GM19438 (cell line): ENCODE results near the gene SEC14L5.

Experiments
- ATAC-seq: cut with Tn5 transposase; IDR thresholded peaks from one replicate; pipeline ENCODE4 v1.9.1; 2021; ENCODE audit warnings: low read depth; ENCODE audit not compliant: unreplicated experiment

Gene SEC14L5

DNA sequence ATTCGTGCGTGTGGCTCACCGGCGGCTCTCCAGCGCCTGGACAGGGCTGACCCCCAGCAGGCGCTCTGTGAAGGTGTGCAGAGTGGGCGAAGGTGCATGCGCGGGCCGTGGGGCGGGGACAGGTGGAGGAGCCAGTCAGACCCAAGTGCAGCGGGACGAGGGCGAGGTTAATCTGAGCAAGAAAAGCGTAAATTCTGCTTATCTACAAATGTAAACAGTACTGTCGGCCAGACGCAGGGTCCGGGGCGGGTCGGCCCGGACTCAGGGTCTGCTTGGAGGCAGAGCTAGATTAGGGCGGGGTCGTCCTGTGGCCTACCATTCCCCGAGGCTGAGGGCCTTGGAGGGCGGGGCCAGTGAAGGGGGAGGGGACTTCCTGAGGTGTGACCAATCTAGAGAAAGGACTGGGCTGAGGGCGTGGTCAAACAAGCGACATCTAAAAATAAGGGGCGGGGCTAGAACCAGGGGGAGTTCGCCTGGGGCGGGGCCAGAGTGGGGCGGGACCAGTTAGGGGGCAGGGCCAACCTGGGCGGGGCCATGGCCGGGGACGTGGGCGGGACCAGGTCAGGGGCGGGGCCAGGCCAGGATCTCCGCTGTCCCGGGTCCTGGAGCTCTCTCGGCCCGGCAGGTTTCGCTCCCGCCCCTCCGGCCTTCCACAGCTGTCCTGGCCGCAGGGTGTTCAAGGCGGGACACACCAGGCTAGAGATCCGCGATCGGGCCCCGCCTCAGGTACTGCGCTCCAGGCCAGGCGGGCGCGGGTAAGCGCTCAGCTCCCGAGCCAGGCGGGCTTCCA lies at the start of gene SEC14L5:
TSS of gene SEC14L5 (plus strand) at position 611 of the 790 bp plus-strand sequence. CDS start 994 bp downstream, outside the sequence.
- peak; percentile 63 for ATAC-seq

DNA sequence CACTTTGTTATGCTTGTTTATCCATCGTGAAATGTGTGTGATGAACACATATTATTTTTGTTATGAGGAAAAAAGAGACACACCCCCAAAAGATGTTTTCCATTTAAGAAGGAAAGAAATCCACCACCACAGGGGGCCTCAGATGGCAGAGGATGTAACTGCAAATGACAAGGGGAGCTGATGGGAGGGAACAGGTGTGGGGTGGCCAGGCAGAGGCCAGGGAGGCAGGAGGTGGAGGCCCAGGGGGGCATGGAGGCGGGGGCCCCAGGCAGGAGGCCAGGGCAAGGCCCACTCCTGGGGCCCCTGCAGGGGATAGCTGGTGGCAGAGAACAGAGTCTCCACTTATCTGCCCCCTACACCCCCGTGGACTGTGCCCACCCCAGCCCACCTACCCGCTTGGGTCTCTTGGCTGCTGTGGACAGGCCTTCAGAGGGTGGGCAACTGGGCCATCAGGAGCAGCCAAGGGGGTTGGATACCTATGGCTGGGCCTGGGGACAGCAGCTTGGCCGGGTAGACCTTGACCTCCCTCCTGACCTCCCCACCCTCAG lies 49.2 kb upstream of the SEC14L5 start:
- ATAC-seq = no peak

DNA sequence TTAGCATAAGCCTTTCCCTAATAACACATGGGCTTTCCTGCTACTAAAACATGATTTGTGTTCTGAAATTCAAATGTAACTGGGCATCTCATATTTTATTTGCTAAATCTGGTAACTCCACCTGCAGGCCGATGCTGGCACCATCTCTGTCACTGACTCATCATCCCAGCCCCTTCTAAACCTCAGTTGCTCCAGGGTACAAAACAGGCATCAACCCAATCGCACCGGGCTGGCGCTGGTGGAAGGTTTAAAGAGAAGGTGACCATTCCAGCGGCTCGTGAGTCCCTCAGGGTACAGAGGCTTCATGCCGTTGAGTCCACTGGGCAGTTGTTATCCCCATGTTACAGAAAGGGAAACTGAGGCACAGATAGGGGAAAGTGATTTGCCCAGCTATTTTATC lies 48.3 kb upstream of the SEC14L5 start:
- no peak for ATAC-seq

DNA sequence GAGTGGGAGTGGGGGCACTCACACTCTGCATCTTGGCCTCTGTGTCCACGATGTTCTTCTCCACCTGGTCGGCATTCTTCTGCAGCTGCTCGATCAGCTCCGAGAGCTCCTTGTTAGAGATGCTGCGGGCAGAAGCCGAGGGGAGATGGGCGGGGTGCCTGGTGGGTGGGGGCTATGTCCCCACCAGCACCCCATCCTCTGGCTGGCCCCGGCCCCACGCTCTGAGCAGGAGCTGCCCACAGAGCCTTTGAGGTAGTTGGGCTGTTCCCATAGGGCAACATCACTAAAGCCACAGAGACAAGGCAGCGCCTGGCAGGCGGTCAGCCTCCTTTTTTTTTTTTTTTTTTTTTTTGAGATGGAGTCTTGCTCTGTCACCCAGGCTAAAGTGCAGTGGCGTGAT lies 47.3 kb upstream of the SEC14L5 start:
- no peak for ATAC-seq

DNA sequence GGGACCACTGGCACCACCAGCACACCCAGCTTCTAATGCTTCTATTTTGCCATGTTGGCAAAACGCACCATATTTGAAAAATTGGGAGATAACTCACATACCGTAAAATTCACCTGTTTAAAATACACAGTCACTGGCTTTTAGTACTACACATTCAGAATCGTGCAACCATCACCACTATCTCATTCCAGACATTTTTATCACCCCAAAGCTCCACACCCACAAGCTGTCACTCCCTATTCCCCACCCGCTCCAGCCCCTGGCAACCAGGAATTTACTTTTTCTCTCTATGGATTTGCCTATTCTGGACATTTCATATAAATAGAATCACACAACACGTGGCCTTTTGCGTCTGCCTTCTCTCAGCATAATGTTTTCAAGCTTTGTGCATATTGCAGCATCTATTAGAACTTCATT lies 46.2 kb upstream of the SEC14L5 start:
- ATAC-seq = no peak

DNA sequence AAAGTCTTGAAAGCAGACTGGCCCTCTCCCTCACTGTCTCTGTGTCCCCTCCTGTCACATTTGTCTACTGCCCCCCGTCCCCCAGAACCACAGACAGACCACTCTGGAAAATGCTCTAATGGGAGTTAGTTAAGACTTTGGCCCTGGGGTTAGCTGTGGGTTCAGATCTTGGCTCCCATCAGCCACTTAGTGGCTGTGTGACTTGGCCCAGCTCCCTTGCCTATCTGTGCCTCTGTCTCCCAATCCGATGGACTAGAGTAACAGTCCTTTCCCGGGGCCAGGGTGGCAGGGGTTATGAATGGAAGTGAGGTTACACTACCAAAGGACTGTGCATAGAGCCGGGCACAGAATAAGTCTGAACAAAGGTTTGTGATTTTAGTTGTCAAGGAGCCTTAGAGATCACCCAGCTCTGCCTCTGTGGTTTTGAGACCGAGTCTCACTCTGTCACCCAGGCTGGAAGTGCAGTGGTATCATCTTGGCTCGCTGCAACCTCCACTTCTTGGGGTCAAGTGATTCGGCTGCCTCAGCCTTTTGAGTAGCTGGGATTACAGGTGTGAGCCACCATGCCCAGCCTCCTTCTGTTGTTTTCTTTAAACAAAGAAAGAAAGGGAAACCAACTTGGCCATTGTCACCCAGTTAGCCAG lies 44.9 kb upstream of the SEC14L5 start:
- ATAC-seq = no peak

DNA sequence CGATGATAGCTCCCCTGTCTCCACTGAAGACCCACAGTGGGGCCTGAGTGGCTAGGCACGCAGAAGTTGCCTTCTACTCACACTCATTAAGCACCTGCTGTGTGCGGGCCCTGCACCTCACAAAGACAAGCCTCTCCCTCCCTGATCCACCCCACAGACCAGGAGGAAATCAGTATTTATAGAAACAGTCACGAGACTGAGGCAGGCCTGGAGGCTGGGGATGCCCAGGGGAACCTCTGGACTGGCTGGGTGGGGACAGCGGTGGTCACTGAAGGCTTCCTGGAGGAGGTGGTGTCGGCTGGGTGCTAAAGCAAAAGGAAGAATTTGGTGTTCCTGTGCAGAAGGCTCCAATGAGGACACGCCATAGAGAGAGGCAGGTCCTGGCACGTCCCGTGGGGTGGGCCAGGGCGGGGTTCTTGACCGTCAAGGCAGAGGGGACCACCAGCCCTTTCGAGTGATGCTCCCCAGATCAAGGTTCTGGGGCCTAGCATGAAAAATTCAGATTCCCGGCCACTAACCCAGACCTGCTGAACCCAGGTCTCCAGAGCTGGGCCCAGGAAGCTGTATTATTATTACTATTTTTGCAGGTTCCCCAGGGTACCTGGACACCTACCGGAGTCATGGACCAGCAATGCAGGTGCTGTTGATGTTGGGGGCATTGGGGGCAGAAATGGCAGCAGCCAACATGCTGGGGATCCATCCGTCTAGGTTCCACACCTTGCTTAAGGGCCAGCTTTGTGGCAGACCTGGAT lies 44.2 kb upstream of the SEC14L5 start:
- no peak for ATAC-seq

DNA sequence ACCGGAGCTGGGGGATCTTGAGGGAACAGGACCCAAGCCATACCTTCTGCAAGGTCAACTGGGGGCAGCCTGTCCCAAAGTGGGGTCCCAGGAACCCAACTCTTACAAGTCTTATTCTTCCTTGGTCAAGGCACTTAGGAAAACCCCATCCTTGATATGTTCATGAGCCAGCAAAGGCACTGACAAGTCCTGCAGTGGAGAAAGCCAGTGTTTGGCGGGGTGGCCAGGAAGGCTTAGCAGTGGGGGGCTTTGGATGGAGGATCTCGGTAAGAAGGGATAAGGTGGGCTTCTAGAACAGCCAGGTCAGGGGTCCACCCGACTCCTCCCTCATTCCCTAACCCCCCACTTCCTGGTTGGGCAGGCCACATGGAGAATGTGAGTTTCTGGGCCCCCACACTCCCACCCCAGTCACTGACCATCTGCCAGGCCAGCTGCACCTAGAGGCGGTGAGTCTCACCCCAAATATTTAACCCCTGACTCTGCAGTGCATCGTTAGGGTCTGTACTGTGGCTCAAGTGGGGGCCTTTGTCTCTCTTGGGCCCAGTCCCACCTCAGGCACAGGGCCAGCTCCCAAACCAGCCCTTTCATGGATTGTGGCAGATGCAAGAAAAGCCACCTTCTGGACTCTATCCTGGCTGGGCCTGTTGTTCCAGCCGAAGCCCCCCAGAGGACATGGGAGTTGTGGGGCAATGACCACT lies 43.5 kb upstream of the SEC14L5 start:
- ATAC-seq = no peak

DNA sequence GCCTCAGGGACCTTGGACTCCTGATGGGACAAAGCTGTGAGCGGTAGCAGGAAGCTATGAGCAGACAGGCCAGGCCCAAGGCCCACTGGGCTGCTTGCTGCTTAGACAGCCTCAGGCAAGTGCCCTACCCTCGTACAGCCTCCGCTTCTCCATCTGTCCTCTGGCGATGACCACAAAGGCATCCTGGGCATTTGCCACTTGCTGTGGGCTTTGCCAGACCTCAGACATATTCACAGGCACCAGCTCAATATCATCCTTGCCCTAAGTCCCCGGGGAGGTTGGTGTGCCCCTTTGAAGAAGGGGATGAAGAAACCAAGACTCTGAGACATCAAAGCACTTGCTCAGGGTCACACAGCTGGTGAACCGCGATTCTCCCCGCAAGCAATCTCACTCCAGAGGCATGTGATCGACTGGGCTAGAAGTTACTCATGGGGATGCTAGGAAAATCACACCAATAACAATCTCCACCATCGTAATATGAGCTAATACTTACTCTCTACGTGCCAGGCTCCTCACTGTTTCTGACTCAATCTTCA lies 42.8 kb upstream of the SEC14L5 start:
- ATAC-seq = no peak

DNA sequence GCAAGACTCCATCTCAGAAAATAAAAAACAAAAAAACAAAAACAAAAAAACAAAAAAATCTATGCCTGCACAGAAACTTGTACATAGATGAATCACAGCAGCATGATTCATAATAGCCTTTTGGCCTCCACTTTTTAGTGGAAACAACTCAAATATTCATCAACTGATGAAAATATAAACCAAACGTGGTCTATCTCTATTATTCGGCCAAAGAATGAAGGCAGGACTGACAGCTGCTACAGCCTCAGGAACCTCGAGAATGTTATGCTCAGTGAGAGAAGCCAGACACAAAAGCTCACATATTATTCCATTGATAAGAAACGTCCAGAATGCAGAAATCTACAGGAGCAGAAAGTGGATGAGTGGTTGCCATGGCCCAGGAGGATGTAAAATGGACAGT lies 41.0 kb upstream of the SEC14L5 start:
- no peak for ATAC-seq

DNA sequence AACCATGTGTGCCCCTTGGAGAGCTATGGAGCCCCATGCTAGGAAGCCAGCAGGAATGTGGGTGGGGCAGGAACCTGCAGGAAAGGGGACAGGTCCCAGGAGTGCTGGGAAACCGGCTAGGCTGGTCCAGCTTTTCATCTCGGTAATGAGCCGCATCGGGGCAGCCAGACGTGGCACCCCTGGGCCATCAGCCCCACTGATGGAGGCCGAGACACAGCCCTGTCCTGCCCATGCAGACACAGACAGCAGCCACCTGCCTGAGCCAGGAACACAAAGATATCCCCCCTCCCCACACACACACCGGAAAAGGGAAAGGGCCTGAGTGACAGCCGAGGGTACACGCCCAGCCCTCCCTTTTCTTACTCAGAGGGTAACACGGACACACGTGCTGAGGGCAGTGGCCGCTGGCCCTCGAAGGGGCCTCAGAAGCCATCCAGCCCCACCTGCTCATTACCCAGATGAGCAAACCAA lies 39.3 kb upstream of the SEC14L5 start:
- no peak for ATAC-seq

DNA sequence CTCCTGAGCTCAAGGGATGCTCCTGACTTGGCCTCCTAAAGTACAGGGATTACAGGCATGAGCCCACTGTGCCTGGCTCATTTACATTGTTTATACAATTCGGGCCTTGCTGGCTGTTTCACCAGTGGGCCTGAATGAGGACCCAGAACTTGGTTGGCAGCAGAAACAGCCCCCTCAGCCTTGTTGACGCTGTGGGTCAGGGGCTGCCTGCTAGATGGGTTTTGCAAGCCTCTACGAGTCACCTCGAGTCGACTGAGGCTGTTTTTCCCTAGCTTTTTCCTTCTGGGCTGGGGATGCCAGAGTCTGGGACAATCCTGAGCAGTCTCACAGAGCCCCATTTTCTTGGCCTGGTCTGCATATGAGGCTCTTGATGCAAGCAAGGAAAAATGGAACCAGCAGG lies 37.3 kb upstream of the SEC14L5 start:
- no peak for ATAC-seq

DNA sequence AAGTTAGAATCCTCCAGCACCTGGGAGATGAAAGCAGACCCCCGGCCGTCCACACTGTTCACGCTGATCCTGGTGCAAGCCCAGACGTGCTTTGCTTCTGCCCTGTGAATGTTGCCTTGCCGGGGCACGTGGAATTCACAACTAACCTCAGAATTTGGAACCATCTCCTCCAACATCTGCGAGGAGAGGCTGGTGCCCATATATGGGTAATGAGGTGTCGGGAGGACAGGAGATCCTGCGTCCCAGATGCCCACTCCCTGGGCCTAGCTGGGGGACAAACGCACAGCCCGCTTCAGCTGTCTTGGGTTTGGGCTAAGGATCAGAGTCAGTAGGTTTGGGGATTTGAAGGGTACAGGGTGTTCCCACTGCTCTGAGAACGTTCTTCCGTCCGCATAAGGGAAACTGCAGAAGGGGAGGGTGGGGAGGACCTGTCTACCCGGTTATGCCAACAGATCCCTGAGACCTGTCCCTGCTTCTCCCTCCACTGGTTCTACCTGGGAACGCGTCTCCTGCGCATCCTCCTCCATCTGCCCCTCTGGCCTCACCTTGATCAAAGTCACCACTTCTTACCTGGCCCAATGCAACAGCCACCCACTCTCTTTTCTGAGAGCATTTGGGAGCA lies 35.3 kb upstream of the SEC14L5 start:
- no peak for ATAC-seq

DNA sequence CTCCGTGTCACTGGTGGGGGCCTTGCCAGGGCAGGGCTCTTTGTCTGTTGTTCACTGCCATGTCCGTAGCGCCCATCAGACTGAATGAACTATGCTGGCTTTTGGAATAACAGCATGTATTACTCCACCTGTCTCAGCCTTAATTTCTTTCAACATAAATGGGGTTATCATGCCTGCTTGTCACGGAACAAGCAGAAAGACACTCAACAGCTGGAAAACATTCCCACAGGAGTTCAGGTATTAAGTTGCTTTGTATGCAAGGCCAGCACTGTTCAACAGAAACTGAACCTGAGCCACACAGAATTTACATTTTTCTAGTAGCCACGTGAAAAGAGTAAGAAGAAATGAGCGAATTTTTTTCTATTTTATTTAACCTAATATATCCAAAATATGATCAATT lies 34.3 kb upstream of the SEC14L5 start:
- no peak for ATAC-seq

DNA sequence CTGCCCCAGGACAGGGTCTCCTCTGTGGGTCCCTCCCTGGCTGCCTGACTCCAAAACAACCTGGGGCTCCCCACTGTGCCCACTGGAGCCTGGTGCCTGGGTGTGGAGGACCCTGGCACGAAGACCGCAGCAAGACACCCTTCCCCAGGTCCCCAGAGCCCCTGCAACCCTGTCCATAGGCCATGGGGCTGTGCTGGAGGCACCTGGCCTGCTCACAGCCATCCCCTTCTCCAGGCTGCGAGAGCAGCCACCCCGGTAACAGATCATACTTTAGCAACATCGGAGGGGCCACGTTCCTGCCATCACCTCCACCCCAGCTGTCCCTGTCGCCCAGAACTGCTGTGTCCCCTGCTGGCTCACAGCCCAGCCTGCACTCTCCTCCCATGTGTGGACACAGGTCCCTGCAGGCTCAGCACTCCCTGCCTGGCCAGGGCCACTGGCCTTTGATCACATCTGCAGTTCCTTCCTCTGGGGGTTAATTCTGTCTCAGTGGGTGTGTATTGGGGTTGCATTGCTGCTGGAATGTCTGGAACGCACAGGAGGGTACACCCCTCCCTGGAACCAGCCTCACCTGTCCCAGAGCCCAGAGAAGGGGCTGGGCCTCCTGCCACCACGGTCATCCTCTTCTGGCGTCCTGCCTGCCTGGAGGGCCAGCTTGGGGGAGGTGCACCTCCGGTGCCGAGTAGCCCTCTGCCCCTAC lies 33.4 kb upstream of the SEC14L5 start:
- ATAC-seq = no peak

DNA sequence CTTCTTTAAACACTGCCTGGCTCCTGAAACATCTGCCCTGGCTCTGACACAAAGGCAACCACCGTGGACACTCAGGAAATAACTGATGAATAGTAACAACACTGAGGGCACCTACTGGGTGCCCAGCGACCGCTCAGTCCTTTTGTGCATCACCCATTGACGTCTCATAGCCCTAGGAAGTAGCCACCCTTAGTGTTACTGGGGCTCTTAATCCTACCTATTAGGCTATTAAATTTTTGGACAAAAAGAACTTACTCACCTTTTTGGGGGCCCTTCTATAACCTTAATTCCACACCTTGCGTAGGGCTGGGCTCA lies 32.9 kb upstream of the SEC14L5 start:
- ATAC-seq = no peak

DNA sequence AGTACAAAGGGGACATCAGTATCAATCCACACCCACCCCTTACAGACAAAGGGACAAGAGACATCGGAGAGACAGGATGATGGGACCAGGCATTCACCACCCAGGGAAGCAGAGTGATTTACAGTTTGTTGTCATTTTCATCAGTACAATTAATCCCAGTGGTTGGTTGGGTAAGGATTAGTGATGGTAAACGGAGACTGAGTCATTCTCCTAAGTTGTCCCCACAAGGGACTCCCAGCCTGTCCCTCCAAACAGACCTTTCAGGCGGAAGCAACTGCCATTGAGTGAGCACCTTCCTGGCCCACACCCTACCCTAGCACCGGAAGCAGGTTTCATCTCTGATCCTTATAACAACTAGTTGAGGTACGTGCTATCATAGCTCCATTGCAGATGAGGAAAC lies 32.3 kb upstream of the SEC14L5 start:
- no peak for ATAC-seq

DNA sequence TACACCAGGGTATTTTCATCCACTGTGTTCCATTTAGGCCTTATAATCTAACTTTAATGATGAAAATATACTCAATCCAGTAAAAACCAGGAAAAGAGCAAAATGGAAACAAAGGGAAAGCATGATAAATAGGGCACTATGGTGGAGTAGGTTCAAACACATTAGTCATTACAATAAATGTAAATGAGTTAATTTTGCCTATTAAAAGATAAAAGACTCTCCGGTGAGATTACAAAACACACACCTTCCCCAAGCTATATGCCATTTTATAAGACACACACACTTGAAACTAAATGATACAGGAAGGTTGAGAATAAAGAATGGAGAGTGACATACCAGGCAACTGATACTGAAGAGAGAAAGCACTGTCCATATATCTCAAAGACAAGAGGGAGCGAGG lies 31.2 kb upstream of the SEC14L5 start:
- no peak for ATAC-seq

DNA sequence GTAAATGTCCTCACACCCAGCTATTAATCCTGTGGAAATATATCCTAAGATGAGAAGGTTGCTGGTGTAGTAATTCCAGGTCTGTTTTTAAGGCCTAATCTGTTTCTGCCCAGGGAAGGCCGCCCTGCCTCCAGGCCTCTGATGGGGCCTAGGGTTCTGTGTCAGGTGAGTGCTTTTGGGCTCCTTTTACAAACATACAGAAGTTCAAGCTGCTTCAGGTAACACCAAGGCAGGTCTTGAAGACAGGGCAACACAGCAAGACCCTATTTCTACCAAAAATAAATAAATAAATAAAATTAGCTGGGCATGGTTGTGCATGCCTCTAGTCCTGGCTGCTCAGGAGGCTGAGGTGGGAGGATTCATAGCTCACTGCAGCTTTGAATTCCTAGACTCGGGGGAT lies 30.5 kb upstream of the SEC14L5 start:
- ATAC-seq = no peak
